NT2/D1 (cell line): ENCODE measurements around the gene MRPL24.

Experiments used
- DNase-seq: peaks from one replicate; pipeline ENCODE4 v3.0.0-alpha.2; 2011; ENCODE audit warnings: low read depth, low spot score
- H3K27me3 ChIP-seq: 2 replicates; pipeline ENCODE4 v1.6.0; 2011; ENCODE audit warnings: mild to moderate bottlenecking; ENCODE audit not compliant: insufficient read length, insufficient read depth
- H3K36me3 ChIP-seq: 2 replicates; pipeline ENCODE4 v1.6.1; 2011; ENCODE audit warnings: mild to moderate bottlenecking, low read length, mixed read lengths; ENCODE audit not compliant: insufficient read depth, insufficient read length
- H3K4me1 ChIP-seq: 2 replicates; pipeline ENCODE4 v1.5.1; 2011; ENCODE audit not compliant: insufficient read depth, insufficient read length
- H3K4me3 ChIP-seq: 2 replicates; pipeline ENCODE4 v1.5.1; 2011; ENCODE audit warnings: low read depth; ENCODE audit not compliant: insufficient read length
- H3K9ac ChIP-seq: 2 replicates; pipeline ENCODE4 v1.6.0; 2011; ENCODE audit warnings: low read depth; ENCODE audit not compliant: insufficient read length
- H3K9me3 ChIP-seq: 2 replicates; pipeline ENCODE4 v1.5.1; 2011; ENCODE audit warnings: mild to moderate bottlenecking, low read length; ENCODE audit not compliant: insufficient read depth
- SUZ12 ChIP-seq: IDR thresholded peaks from 2 replicates; pipeline ENCODE4 v1.6.1; 2011; ENCODE audit not compliant: insufficient read length, insufficient read depth; ENCODE audit errors: extremely low read depth
- YY1 ChIP-seq: IDR thresholded peaks from 2 replicates; pipeline ENCODE4 v1.6.1; 2011; ENCODE audit not compliant: insufficient read length, insufficient read depth
- ZNF274 ChIP-seq: IDR thresholded peaks from 2 replicates; pipeline ENCODE4 v1.6.1; 2011; ENCODE audit warnings: mild to moderate bottlenecking, low read depth, low read length

Gene MRPL24

GRCh38 chr1:156776942-156777341 lies 36.1 kb upstream of the MRPL24 start:
- Histone ChIP-seq H3K27me3 (no peaks in the 10 kb centered on the region), H3K36me3 (peaks cover 45% of the 10 kb centered on the region), H3K4me3 (no peak overlapping the region), H3K4me1 (no peaks in the 10 kb centered on the region), H3K9me3 (no peaks in the 10 kb centered on the region), H3K9ac (no peak overlapping the region)
- no peak for TF ChIP-seq YY1
- no peak for DNase-seq

GRCh38 chr1:156775799-156776198 lies 34.9 kb upstream of the MRPL24 start:
- no peak overlapping the region for H3K4me3 ChIP-seq
- TF ChIP-seq ZNF274 (no peak), YY1 (no peak), SUZ12 (no peak)
- no peak for DNase-seq

DNA sequence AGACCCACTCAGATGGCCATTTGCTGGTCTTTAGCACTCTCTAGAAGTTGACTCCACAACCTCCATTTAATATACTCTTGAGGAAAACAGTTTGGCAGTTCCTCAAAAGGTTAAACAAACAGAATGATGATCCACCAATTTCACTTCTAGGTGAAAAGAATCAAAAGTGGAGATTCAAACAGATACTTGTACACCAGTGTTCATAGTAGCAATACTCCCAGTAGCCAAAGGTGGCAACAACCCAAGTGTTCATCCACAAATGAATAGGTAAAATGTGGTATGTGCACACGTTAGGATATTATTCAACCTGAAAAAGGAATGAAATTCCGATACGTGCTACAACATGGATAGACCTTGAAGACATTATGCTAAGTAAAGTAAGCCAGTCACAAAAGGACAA lies 32.7 kb upstream of the MRPL24 start:
- H3K9ac ChIP-seq = no peak overlapping the region
- no peaks in the 10 kb centered on the region for H3K27me3 ChIP-seq
- no peak for DNase-seq
- TF ChIP-seq ZNF274 (no peak), YY1 (no peak)
- peaks cover 63% of the 10 kb centered on the region for H3K36me3 ChIP-seq
- H3K4me1 ChIP-seq = peaks cover 2% of the 10 kb centered on the region
- H3K4me3 ChIP-seq = no peak overlapping the region
- H3K9me3 ChIP-seq = no peaks in the 10 kb centered on the region

More at GRCh38 chr1:156775799-156776198, 34.9 kb upstream of the MRPL24 start:
- H3K36me3 ChIP-seq = peaks cover 45% of the 10 kb centered on the region
- no peak overlapping the region for H3K9ac ChIP-seq
- no peaks in the 10 kb centered on the region for H3K27me3 ChIP-seq
- H3K9me3 ChIP-seq = no peaks in the 10 kb centered on the region
- no peaks in the 10 kb centered on the region for H3K4me1 ChIP-seq

DNA sequence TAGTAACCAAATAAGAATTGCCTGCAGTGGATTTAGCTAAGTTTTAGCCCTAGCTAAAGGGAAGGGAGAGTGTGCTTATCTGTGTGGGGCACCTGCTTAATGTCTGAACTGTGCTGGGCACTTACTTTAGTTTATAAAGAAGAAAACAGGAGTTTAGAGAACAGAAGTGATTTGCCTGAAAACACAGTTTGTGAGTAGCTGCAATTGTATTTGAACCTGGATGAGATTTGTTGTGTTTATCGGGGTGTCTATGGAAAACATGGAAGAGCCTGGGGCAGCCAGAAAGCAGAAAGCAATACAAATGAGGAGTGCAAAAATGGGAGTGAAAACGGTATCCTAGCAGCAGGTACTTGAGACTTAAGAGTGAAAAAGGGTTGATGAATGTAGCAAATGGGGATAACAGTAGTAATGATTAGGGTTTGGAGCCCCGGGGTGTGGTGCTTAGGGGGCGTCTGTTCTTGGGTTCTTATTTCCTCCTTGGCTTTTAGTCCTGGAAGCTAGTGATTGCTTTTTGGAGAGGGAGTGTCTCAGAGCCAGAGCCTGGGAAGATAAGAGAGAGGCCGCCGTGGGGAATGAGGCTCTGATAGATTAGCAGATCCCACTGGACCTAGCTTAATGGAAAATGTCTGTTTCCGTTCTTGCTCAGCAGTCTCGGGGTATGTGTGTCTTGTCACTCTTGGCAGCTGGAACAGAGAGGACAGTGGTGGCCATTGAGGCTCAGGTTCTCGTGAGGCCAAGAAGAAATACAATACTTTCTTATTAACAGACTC lies 32.0 kb upstream of the MRPL24 start:
- Histone ChIP-seq H3K4me1 (peaks cover 2% of the 10 kb centered on the region), H3K4me3 (no peak overlapping the region), H3K9ac (no peak overlapping the region), H3K36me3 (peaks cover 66% of the 10 kb centered on the region), H3K27me3 (no peaks in the 10 kb centered on the region), H3K9me3 (no peaks in the 10 kb centered on the region)
- DNase-seq = no peak
- TF ChIP-seq ZNF274 = no peak
- TF ChIP-seq YY1 = no peak
- no peak for TF ChIP-seq SUZ12

- Histone ChIP-seq H3K4me3 (no peak overlapping the region), H3K36me3 (peaks cover 61% of the 10 kb centered on the region), H3K9ac (no peak overlapping the region), H3K9me3 (no peaks in the 10 kb centered on the region), H3K27me3 (no peaks in the 10 kb centered on the region), H3K4me1 (peaks cover 2% of the 10 kb centered on the region)
- DNase-seq = no peak
- TF ChIP-seq YY1 (no peak), ZNF274 (no peak), SUZ12 (no peak)
Measured at GRCh38 chr1:156772222-156772621, 31.3 kb upstream of the MRPL24 start.

DNA sequence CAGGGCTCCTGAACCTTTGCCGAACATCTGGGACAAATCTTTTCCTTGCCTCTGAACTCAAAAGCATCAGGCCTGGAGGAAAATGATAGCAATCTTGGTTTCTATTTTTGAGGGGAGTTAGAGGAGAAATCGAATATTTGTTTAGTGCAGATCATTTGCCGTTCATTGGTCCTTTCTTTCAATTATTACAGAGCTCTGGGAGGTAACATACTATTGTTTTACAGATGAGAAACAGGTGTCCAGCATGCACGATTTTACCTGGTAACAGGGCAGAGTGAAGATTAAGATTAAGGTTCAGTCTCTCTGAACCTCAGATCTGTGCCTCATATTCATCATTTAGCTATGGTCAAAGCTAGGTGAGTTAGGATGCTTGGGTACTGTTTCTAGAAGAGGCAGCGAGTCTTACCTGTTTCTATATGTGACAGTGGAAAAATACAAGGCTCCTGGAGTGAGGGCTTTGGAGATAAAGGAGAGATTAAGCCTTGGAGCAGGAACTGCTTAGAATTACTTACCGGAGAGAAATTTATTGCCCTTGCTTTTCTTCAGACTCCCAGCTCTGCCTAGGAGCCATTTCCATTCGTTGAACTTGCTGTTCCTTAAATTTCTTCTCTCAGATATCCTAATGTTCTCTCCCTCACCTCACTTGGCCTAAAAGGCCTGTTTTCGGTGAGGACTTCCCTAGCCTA lies 27.9 kb upstream of the MRPL24 start:
- peak overlapping the region; percentile 96 for H3K4me3 ChIP-seq
- no peak for DNase-seq
- no peaks in the 10 kb centered on the region for H3K9me3 ChIP-seq
- peaks cover 50% of the 10 kb centered on the region for H3K36me3 ChIP-seq
- peaks cover 7% of the 10 kb centered on the region for H3K4me1 ChIP-seq
- H3K27me3 ChIP-seq = no peaks in the 10 kb centered on the region
- TF ChIP-seq YY1 (no peak), SUZ12 (no peak), ZNF274 (no peak)
- H3K9ac ChIP-seq = peak overlapping the region; percentile 98

DNA sequence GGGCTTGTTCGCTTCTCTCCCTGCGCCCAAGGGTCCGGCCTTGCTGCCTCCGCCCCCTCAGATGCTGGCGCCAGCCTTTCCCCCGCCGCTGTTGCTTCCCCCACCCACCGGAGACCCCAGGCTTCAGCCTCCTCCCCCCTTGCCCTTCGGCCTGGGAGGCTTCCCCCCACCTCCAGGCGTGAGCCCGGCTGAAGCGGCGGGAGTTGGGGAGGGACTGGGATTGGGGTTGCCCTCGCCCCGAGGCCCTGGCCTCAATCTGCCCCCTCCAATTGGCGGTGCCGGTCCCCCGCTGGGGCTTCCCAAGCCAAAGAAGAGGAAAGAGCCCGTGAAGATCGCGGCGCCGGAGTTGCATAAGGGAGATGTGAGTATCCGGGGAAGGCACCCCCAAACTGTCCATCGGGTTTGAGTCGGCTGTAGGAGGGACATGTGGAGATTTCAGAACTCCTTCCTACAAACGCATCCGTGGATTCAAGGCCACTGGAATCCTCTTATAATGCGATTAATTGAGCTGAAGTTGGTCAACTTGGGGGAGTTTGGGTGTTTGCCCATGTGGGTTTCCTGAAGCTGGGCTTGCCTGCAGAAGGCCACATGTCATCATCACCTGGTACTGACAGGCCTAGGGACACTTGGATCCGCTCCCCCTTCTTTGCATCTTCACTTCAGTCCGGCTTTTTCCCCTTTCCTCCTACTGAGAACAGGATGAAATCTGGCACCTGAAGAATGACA lies 27.2 kb upstream of the MRPL24 start:
- DNase-seq = peak; percentile 57
- Histone ChIP-seq H3K9ac (peak overlapping the region; percentile 98), H3K9me3 (no peaks in the 10 kb centered on the region), H3K27me3 (no peaks in the 10 kb centered on the region), H3K4me1 (peaks cover 7% of the 10 kb centered on the region), H3K4me3 (peak overlapping the region; percentile 96), H3K36me3 (peaks cover 43% of the 10 kb centered on the region)
- no peak for TF ChIP-seq YY1
- no peak for TF ChIP-seq ZNF274
- no peak for TF ChIP-seq SUZ12
